Measurements from ENCODE around the gene AHDC1.

DNA sequence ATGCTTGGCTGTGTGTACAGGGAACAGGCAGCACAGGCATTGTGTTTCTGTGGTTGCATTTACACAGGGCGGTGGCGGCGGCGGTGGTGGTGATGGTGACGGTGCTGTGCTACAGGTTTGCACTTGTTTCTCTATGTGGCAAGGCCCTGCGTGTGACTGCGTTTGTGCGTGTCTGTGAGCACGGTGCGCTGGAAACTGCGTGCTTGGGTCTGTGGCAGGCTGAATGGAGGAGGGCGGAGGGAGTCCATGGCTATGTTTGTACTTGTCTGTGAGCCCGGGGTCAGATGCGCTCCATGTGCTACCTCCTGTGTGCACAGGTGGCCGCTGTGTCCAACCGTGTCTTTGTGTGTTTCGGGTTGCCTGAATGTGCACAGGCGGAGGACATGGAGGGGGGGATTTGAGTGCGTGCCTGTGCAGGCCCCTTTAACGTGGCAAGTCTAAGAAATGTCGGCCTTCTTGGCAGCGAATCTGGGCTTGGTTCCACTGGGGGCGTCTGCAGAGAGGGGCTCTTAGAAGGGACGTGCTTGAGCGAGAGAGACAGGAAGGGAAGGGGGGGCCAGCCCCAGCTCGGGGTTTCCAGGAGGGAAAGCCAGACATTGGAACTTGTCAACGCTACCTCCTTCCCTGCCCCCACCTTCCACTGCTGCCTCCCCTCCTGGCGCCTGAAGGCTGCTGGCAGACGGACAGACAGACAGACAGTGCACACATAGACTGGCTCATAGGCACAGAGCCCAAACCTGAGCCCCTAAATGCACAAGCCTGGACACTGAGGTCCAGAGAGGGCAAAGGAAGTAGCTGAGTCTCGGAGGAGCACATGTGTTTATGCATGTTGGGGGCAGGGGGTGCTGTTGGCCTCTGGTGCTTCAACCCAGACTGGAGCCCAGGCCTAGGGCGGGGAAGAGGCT lies 81.3 kb downstream of the AHDC1 start:
- TF ChIP-seq REST (IDR thresholded peaks at IDR 0.05; ENCODE audit: borderline replicate concordance) (no peak), CTCF (IDR thresholded peaks at IDR 0.05; ENCODE audit: poor library complexity, severe bottlenecking) (peak; percentile 20), EZH2 (IDR thresholded peaks at IDR 0.05; ENCODE audit: borderline replicate concordance, insufficient read depth, low read length, poor library complexity, severe bottlenecking) (no peak), TAF1 (IDR thresholded peaks at IDR 0.05; ENCODE audit: low read depth) (no peak), MXI1 (conservative IDR thresholded peaks at IDR 0.05; ENCODE audit: poor library complexity, severe bottlenecking) (no peak)

All from neural cell (in vitro differentiated cells).